HG02884 (cell line): Measurements from ENCODE around the gene EIF4E2.
"Not testable (repeated sequence)": the region's sequence is repeated elsewhere in the genome, so short reads cannot be mapped to it uniquely, and the experiment has no call there.

Source experiments
- ATAC-seq: cut with Tn5 transposase; IDR thresholded peaks from one replicate; pipeline ENCODE4 v1.9.1; 2021; ENCODE audit warnings: mild to moderate bottlenecking, moderate library complexity; ENCODE audit not compliant: unreplicated experiment

EIF4E2 gene

DNA sequence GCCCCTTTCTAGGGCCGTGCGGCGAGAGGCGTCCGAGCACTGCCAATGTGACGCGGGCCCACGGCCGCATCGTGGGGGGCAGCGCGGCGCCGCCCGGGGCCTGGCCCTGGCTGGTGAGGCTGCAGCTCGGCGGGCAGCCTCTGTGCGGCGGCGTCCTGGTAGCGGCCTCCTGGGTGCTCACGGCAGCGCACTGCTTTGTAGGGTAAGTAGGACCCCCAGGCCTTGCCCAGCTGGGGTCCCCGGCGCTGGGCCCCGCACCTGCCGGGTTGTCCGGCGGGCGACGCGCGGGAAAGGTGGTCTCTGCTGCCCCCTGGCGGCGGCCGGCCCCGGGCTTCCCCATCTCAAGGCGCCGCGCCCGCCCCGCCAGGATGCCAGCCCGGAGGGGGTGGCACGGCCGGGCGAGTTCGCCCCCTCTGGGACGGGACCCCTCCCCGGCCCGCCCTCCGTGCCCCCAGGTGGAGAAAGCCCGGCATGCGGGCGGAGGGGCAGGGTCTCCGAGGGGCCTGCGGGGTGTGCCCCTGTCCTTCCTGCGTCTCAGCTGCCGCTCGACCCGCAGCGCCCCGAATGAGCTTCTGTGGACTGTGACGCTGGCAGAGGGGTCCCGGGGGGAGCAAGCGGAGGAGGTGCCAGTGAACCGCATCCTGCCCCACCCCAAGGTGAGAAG is 28.4 kb upstream of the EIF4E2 start:
- no peak for ATAC-seq

DNA sequence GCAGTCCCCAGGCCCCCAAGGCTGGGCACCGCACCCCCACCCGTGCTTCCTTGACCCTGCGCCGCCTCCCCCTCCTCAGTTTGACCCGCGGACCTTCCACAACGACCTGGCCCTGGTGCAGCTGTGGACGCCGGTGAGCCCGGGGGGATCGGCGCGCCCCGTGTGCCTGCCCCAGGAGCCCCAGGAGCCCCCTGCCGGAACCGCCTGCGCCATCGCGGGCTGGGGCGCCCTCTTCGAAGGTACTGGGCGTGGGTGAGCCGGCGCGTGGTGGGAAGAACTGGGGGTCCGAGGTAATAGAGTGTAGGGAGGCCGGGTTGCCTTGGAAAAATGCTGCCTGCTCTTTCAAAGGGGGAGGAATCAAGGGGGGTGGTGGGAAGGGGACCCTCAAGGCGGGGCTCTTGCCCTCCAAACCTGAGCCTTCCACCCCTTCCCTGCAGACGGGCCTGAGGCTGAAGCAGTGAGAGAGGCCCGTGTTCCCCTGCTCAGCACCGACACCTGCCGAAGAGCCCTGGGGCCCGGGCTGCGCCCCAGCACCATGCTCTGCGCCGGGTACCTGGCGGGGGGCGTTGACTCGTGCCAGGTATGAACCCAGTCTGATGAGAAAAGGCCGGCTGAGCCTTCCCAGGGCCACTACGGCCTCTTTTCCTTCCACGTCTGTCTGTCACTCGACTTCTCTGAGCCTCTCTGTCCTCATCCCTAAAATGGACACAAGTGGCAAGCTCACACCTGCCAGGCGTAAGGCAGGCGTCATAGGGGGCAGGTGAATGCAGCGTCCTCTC is 27.7 kb upstream of the EIF4E2 start:
- ATAC-seq = no peak

DNA sequence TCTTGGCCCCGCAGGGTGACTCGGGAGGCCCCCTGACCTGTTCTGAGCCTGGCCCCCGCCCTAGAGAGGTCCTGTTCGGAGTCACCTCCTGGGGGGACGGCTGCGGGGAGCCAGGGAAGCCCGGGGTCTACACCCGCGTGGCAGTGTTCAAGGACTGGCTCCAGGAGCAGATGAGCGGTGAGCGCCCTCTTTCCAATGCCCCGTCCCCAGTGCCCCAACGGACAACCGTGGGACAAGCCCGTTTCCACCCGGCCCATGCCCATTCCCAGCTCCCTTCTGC is 27.1 kb upstream of the EIF4E2 start:
- no peak for ATAC-seq

DNA sequence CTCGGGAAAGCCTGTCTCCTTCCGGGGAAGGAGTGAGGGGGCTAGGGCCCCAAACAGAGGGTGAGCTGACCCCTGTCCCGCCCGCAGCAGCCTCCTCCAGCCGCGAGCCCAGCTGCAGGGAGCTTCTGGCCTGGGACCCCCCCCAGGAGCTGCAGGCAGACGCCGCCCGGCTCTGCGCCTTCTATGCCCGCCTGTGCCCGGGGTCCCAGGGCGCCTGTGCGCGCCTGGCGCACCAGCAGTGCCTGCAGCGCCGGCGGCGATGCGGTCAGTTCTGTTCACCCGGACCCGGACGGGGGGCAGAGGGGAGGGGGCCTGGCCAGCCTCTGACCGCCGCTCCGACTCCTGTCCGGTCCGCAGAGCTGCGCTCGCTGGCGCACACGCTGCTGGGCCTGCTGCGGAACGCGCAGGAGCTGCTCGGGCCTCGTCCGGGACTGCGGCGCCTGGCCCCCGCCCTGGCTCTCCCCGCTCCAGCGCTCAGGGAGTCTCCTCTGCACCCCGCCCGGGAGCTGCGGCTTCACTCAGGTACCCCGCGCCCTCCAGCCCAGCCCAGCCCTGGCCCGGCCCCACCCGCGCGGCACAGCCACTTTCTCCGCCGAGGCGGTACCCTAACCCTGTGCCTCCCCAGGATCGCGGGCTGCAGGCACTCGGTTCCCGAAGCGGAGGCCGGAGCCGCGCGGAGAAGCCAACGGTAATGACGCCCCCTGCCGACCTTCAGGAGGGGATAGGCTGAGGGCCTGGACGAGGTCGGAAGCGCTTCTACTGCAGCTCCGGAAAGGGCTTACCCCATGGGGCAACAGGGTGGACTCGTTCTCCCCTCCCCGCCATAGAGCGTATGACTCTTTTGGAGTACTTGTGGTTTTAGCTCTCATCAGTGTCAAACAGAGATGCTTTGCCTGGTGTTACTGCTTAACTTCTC is 26.5 kb upstream of the EIF4E2 start:
- ATAC-seq = no peak

DNA sequence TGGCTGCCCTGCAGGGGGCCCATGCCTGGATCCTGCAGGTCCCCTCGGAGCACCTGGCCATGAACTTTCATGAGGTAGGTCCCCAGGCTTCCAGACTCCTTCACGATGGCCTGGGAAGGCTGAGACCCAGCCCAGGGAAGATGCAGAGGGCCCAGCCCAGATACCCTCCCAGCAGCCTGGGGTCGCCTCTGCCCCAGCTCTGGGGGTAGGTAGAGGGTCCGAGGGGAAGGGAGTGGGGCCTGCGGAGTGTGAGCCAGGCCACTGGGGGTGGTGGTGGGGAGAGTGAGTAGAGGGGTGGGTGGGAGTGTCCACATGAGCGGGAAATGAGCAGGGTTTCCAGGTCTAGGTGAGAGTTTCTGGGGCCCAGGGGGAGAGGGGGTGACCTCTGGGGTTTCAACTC is 25.7 kb upstream of the EIF4E2 start:
- no peak for ATAC-seq

DNA sequence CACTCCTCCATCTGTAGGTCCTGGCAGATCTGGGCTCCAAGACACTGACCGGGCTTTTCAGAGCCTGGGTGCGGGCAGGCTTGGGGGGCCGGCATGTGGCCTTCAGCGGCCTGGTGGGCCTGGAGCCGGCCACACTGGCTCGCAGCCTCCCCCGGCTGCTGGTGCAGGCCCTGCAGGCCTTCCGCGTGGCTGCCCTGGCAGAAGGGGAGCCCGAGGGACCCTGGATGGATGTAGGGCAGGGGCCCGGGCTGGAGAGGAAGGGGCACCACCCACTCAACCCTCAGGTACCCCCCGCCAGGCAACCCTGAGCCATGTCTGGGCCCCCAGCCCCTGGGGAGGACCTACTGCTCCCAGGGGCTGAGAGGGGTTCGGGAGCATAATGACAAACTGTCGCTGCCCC is 25.3 kb upstream of the EIF4E2 start:
- ATAC-seq = no peak

DNA sequence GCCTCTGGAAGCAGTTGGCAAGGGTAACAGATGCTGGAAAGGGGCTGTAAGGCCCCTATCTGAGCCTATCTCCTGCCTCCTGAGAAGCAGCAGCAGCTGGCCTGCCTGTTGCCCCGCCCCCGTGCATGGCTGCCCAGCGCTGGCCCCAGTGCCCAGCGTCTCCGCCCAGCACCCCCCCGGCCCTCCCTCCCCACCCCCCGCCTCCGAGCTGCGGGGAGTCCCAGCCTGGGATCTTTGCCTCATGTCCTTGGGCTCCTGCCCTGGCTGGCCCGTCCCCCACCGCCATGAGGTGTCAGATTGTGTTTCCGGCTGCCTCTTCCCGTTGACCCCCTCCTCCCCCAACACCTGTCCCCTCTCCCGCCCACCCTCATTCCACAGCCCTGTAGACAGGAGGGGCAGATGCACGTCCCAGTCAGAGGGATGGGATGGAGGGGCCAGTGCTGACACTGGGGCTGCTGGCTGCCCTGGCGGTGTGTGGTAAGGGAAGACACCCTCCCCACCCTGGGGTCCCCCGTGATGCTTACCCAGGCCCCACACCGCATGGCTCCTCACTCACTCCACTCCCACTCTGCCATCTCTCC is 24.6 kb upstream of the EIF4E2 start, which contains the start of gene CHRND:
CHRND (plus strand) TSS at position 370 of the 581 bp plus-strand sequence; CDS start at position 426, 56 bp downstream.
- ATAC-seq = no peak

DNA sequence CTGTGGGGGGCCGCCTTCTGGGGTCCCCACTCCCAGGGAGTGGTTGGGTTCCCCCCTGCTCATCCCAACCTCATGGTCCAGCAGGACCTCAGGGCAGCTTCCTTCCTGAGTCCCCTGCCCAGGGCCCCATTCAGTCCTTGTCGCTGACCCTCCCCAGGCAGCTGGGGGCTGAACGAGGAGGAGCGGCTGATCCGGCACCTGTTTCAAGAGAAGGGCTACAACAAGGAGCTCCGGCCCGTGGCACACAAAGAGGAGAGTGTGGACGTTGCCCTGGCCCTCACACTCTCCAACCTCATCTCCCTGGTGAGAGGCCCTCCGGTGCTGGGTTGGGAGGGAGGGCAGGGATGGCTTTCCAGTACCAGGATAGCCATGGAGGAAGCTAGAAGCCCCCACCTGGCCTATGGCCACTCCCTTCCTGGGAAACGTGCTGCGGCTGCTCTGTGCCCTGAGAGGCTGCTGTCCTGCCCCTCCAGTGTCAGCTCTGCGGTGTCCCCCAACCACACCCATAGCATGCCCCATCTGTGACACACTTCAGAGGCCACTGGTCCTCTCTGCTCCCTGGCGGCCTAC is 24.0 kb upstream of the EIF4E2 start:
- no peak for ATAC-seq

DNA sequence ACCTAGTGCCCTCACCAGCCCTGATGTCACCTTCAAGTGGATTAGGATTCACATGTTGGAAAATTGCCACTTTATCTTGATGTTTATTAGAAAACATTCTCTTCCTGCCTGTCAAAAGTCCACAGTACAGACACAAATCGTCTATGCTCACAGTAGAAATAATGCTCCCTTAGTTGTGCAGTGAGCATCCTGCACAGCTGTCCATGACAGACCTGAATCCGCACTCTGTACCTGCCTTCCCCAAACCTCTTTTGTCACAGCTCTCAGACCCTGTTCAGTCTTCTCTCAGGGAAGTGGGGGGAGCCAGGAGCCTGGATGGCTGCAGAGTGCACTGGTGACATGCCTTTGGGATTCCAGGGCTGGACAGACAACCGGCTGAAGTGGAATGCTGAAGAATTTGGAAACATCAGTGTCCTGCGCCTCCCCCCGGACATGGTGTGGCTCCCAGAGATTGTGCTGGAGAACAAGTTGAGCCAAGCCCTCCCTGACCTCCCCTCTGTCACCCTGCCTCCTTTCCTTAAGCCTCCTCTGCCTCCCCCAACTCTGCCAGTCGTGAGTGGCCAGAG is 22.5 kb upstream of the EIF4E2 start:
- ATAC-seq = no peak

DNA sequence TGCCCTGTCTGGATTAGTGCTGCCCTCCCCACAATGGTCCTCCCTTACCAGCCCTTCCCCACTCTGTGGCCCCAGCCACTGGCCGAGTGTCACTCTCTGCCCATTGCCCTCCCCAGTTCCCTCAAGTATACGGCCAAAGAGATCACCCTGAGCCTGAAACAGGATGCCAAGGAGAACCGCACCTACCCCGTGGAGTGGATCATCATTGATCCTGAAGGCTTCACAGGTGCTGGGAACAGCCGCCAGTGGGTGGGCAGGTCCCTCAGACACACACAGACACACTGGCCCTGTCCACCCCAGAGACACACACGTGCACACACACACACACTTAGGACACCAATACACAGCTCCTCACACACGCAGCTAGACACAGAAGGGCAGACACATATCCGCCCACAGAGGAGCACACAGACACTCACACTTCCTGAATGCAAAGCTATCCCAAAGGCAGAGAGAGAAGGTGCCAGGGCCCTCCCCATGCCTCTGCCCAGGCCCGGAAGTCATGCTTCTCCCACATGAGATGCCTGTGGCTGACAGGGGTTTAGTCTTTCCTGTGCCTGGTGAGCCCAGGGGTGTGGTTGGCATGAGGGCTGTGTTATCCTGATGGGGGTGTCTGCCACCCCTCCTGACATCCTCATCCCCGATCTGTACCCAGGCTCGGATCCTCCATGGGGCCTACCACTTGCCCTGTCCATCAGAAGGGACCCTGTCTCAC is 21.6 kb upstream of the EIF4E2 start:
- no peak for ATAC-seq

DNA sequence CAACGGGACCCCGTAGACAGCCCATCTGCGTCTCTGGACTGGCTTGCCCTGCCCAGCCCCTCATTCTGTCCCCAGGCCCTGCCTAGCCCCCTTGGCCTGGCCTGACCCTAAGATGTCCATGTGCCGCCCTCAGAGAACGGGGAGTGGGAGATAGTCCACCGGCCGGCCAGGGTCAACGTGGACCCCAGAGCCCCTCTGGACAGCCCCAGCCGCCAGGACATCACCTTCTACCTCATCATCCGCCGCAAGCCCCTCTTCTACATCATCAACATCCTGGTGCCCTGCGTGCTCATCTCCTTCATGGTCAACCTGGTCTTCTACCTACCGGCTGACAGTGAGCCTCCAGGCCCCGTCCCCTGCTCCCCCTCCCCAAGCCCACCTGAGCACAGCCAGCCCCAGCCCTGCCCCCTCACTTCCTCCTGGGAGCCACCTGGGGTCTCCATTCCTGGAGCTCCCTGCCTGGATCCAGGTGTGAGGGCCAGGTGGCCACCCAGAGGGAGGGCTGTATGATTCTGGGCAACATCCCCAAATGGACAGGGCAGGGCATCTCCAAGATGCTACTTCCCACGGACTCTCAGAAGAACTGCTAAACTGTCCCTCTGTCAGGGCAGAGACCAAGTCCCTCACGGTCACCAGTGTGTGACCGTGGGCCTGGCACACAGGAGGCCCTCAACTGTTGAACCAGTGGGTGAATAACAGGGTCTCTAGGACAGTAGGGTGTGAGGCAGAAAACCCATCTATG is 20.5 kb upstream of the EIF4E2 start:
- ATAC-seq = no peak

DNA sequence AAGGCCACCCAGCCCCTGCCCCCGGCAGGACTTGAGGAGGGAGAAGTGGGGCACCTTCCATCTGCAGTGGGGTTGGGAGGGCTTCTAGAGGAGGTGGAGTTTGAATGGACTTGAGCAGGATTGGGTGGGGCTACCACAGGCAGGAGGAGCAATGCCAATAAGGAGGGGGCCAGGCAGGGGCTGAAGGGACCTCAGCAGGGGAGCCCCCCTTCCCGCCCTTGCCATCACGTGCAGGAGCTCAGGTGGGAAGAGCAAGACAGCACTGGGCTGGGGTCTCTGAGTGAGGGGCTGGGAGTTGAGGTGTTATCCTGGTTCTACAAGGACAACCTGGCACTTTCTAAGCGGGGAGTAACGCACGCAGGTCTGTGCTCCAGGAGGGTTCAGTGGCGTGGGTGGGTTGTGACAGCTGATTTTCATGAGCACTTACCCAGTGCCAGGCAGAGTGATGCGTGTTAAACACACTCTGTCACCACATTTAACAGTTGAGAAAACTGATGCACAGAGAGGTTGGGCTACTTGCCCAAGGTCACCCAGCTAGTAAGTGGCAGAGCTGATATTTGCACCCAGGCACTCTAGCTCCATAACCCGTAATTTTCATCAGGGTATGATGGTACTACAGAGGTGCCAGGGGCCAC is 19.7 kb upstream of the EIF4E2 start:
- ATAC-seq = no peak

DNA sequence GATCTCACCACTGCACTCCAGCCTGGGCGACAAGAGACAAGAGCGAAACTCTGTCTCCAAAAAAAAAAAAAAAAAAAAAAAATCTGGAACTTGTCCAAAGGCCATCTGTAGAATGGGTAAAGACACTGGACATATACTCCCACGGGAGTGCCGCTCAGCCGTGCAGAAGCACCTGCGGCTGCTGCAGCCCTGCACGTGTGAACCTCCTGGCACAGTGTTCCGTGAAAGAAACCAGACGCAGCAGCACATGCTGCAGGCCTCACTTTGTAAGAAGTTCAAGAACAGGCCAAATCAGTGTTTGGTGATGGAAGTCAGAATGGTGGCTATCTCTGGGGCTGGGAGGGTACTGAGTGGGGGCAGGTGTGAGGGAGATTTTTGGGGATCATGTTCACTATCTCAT is 18.1 kb upstream of the EIF4E2 start:
- ATAC-seq = no peak

DNA sequence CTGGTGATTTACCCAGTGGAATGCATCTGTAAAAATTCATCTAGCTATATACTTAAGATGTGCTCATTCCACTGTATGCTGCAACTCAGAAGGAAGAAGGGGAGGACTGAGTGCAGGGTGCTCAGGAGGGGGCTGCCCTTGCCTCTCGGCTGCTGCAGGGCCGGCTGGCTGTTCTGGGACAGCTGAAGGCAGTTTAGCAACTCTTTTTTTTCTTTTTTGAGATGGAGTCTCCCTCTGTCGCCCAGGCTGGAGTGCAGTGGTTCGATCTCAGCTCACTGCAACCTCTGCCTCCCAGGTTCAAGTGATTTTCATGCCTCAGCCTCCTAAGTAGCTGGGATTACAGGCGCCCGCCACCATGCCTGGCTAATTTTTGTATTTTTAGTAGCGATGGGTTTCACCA is 17.7 kb upstream of the EIF4E2 start:
- ATAC-seq = not testable (repeated sequence)

DNA sequence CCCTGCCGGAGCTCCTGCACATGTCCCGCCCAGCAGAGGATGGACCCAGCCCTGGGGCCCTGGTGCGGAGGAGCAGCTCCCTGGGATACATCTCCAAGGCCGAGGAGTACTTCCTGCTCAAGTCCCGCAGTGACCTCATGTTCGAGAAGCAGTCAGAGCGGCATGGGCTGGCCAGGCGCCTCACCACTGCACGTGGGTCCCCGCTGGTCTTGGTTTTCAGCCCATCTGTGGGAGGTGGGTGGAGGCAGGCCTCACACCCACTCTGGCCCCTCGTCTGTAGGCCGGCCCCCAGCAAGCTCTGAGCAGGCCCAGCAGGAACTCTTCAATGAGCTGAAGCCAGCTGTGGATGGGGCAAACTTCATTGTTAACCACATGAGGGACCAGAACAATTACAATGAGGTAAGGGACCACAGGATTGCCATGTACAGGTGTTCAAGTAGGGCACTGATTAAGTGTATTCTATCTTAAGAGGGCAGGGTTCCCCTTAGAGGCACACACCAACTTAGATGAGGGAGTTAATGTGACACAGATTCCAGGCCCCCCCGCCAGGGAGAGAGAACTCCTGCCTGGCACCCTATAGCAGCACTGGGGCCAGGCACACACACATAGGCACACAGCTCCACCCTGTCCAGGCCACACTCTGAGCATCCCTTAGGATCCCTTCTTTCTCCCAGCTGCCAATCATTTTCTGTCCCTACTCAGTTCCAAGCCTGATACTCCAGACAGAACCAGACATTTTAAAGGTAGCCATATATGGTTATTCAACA is 16.4 kb upstream of the EIF4E2 start:
- ATAC-seq = no peak

DNA sequence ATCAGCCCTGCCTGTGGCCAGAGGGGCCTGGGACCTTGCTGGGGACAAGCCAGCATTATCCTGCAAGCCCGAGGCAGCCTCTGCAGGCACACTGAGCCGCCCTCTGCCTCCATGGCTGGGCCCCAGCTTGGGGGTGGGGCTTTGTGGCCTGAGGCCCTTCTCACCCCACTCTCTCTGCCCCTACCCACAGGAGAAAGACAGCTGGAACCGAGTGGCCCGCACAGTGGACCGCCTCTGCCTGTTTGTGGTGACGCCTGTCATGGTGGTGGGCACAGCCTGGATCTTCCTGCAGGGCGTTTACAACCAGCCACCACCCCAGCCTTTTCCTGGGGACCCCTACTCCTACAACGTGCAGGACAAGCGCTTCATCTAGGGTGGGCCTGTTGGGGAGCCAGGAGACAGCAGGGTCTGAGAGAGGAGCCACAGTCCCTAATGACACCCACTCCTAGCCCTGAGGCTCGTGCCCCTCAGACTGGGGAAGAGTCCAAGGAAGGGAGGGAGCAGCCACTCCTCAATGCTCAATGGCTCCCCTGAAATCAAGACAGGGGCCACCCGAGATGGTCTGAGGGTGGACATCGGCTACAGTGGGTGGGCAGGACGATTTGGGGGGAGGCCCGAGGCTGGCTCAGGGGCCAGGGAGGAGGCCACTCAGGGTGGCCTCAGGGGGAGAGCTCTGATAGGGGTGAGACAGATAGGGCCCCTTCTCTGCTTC is 15.4 kb upstream of the EIF4E2 start:
- ATAC-seq = no peak

DNA sequence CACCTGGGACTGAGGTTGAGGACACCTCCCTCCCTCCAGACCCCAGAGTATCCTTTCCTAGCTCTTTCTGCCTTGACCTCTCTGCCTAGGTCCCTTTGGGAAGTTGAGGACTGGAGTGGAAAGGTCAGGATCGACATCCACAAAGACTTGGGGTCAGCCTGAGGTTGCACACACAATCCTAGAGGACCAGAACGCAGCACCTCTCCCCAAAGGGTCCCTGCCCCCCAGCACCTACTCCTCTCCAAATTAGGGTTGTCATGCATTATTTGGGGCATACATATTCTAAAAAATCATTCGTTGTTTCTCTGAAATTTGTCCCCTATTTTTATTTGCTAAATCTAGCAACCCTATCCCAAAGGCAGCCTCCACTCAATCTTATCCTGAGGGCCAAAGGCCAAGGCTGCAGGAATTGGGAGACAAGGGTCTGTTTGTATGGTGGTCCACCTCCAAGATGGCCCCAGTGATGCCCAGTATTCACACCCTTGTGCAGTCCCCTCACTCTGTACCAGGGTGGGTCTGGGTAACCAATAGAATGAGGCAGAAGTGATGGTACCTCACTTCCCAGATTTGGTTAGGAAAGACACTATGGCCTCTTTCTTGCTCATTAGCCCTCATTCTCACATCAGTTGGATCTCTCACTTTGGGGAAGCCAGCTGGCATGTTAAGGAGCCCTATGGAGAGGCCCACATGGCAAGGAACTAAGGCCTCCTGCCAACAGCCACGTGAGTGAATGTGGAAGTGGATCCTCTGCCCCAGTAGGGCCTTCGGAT is 14.5 kb upstream of the EIF4E2 start:
- no peak for ATAC-seq
